Peyer's patch (tissue), 4 donors: ENCODE measurements around the gene SEMA4D. TPM values are rescaled to one million over a fixed set of nuclear protein-coding genes. Genes with fewer than 3 reads are reported as not detected.

ENCODE experiments used
- DNase-seq, 3 donors: peaks; one replicate each; pipeline ENCODE4 v3.0.0-alpha.2; 2017 to 2019
- H3K27ac ChIP-seq, 4 donors: fragments of 200-600 bp; sonication (generic); one replicate each; pipeline ENCODE4 v1.5.1; 2016 to 2019
- H3K27me3 ChIP-seq, 2 donors: fragments of 200-600 bp; sonication (generic); one replicate each; pipeline ENCODE4 v1.5.1; 2019
- H3K36me3 ChIP-seq, 3 donors: fragments of 200-600 bp; sonication (generic); one replicate each; pipeline ENCODE4 v1.5.1; 2016 to 2019
- H3K4me1 ChIP-seq, 4 donors: fragments of 200-600 bp; sonication (generic); one replicate each; pipeline ENCODE4 v1.5.1; 2016 to 2019
- H3K4me3 ChIP-seq, 4 donors: fragments of 200-600 bp; sonication (generic); 1 replicate in 3 of 4; 2 replicates in 1 of 4; pipeline ENCODE4 v1.5.1; 2016 to 2019; ENCODE audit warnings: mild to moderate bottlenecking in 1 of 4
- H3K9me3 ChIP-seq, 4 donors: fragments of 200-600 bp; sonication (generic); one replicate each; pipeline ENCODE4 v1.5.1; 2016 to 2019; ENCODE audit warnings: mild to moderate bottlenecking in 1 of 4
- CTCF ChIP-seq, 6 experiments: fragments of 450-650 bp in 4 of 6; fragments of 200-600 bp in 2 of 6; sonication (generic) in 1 of 6; IDR thresholded peaks; one replicate each; pipeline ENCODE4 v1.5.1; 2017 to 2019; ENCODE audit warnings: antibody characterized with exemption in 6 of 6, mild to moderate bottlenecking in 3 of 6, moderate library complexity in 1 of 6
- POLR2A ChIP-seq, 2 donors: fragments of 450-650 bp; IDR thresholded peaks; one replicate each; pipeline ENCODE4 v1.5.1; 2017; ENCODE audit warnings: antibody characterized with exemption in 2 of 2, mild to moderate bottlenecking in 2 of 2, moderate library complexity in 2 of 2
- total RNA-seq, 4 donors: library from RNA; depleted of rRNA; stranded (reverse); fragments of >200 nt; gene quantifications; one replicate each; pipeline ENCODE4 v1.1.0, GENCODE V29; 2016

Gene SEMA4D
- total RNA-seq, 4 donors from 2014 or later: 24.3 to 124 (median 30.0) TPM

- Histone ChIP-seq H3K27me3 (no peaks in the 10 kb centered on the region), H3K36me3 (no peaks in the 10 kb centered on the region), H3K9me3 (no peaks in the 10 kb centered on the region), H3K4me3 (no peak overlapping the region), H3K27ac (peak overlapping the region in 1 of 4 donors; percentile 46), H3K4me1 (peaks cover 0 to 15% (median 4%) of the 10 kb centered on the region in 4 donors)
- TF ChIP-seq CTCF (IDR thresholded peaks at IDR 0.05): no peak
- DNase-seq: peak in 1 of 3 donors; percentile 40
Observed at GRCh38 chr9:89543111-89543510, 45.2 kb upstream of the SEMA4D start.

- no peak for TF ChIP-seq CTCF (IDR thresholded peaks at IDR 0.05)
- no peak for TF ChIP-seq POLR2A (IDR thresholded peaks at IDR 0.05)
- Histone ChIP-seq H3K27me3 (no peaks in the 10 kb centered on the region), H3K27ac (peak overlapping the region in 1 of 4 donors; percentile 46), H3K4me1 (peaks cover 0 to 15% (median 4%) of the 10 kb centered on the region in 4 donors), H3K9me3 (no peaks in the 10 kb centered on the region), H3K4me3 (no peak overlapping the region), H3K36me3 (no peaks in the 10 kb centered on the region)
- peak in 2 of 3 donors; percentile 68 to 83 for DNase-seq
Observed at GRCh38 chr9:89542401-89543021, 44.6 kb upstream of the SEMA4D start.

GRCh38 chr9:89541798-89542197 is 43.9 kb upstream of the SEMA4D start:
- DNase-seq: peak in 2 of 3 donors; percentile 75 to 77
- H3K27me3 ChIP-seq: no peaks in the 10 kb centered on the region
- no peaks in the 10 kb centered on the region for H3K9me3 ChIP-seq
- H3K4me1 ChIP-seq: peaks cover 0 to 18% (median 4%) of the 10 kb centered on the region in 4 donors
- H3K4me3 ChIP-seq: no peak overlapping the region
- H3K27ac ChIP-seq: peak overlapping the region in 1 of 4 donors; percentile 46
- no peaks in the 10 kb centered on the region for H3K36me3 ChIP-seq
- TF ChIP-seq POLR2A (IDR thresholded peaks at IDR 0.05): no peak
- TF ChIP-seq CTCF (IDR thresholded peaks at IDR 0.05): no peak

- peak overlapping the region in 1 of 4 donors; percentile 2 for H3K27ac ChIP-seq
- no peak for TF ChIP-seq CTCF (IDR thresholded peaks at IDR 0.05)
- no peak for TF ChIP-seq POLR2A (IDR thresholded peaks at IDR 0.05)
- DNase-seq: no peak
Observed at GRCh38 chr9:89539374-89539773, 41.5 kb upstream of the SEMA4D start.

GRCh38 chr9:89538871-89539270 is 41.0 kb upstream of the SEMA4D start:
- Histone ChIP-seq H3K9me3 (no peaks in the 10 kb centered on the region), H3K27ac (peak overlapping the region in 1 of 4 donors; percentile 2), H3K27me3 (no peaks in the 10 kb centered on the region), H3K4me1 (peaks cover 0 to 21% (median 4%) of the 10 kb centered on the region in 4 donors), H3K36me3 (no peaks in the 10 kb centered on the region), H3K4me3 (no peak overlapping the region)
- no peak for DNase-seq
- TF ChIP-seq POLR2A (IDR thresholded peaks at IDR 0.05) (no peak), CTCF (IDR thresholded peaks at IDR 0.05) (no peak)

More at GRCh38 chr9:89539374-89539773, 41.5 kb upstream of the SEMA4D start:
- H3K4me3 ChIP-seq: no peak overlapping the region
- H3K27me3 ChIP-seq: no peaks in the 10 kb centered on the region
- H3K36me3 ChIP-seq: no peaks in the 10 kb centered on the region
- no peaks in the 10 kb centered on the region for H3K9me3 ChIP-seq
- H3K4me1 ChIP-seq: peaks cover 0 to 21% (median 4%) of the 10 kb centered on the region in 4 donors
